SK-N-MC (cell line): ENCODE measurements around the gene IRGQ.

Experiments used
- EZH2 ChIP-seq: fragments of 200-600 bp; sonication (generic); IDR thresholded peaks from one replicate; pipeline ENCODE4 v1.6.1; 2017; ENCODE audit warnings: antibody characterized with exemption
- POLR2AphosphoS5 ChIP-seq: IDR thresholded peaks from 2 replicates; pipeline ENCODE4 v1.6.1; 2012; ENCODE audit warnings: mild to moderate bottlenecking, low read depth, low read length, borderline replicate concordance

GRCh38 chr19:43546581-43546980 is 49.4 kb downstream of the IRGQ start:
- TF ChIP-seq POLR2AphosphoS5 (no peak), EZH2 (no peak)
